GM12891 (cell line): ENCODE results near the gene PLP2.
"Not testable (repeated sequence)": the region's sequence is repeated elsewhere in the genome, so short reads cannot be mapped to it uniquely, and the experiment has no call there.

Experiments
- POLR2A ChIP-seq: IDR thresholded peaks from 2 replicates; pipeline ENCODE4 v1.6.1; 2011; ENCODE audit warnings: low read depth, low read length, control low read depth
- POLR2AphosphoS5 ChIP-seq: IDR thresholded peaks from 2 replicates; pipeline ENCODE4 v1.6.1; 2011; ENCODE audit warnings: low read depth, low read length, control low read depth
- TAF1 ChIP-seq: IDR thresholded peaks from 2 replicates; pipeline ENCODE4 v1.6.1; 2011; ENCODE audit warnings: low read depth, low read length, control low read depth

DNA sequence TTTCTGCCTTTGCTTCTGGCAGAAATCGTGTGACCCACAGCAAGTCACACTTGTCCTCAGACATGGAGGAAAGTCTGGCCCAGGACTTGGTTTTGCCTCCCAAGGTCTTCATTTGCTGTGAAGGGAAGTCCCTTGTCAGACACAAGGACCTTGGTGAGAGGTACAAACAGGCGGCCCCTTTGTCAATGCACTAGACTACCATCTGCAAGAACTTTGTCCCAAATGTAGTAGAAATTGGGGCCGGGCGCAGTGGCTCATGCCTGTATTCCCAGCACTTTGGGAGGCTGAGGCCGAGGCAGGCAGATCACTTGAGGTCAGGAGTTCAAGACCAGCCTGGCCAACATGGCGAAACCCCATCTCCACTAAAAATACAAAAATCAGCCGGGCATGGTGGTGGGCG, 1.8 kb downstream of the PLP2 start:
- TF ChIP-seq TAF1, POLR2A, POLR2AphosphoS5: not testable (repeated sequence)
